Measurements from ENCODE around the gene EXO1.

Gene EXO1

DNA sequence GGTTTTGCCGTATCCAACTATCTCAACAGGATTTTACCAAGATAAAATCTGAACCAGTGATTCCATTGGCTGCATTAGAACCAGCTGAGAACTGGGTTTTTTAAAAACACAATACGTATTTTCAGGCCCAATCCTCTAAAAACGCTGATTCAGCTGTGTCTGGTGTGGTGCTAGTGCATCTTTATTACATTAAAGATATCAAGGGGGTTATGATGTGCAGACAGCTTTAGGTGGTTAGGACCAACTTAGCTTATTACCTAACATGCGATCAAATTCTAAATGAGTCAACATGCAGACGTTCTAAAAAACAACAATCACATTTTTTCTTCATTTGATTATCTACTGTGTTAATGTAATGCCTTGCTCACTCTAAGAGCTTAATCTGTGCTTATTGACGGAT is 32.0 kb upstream of the EXO1 start:
- no peaks in the 10 kb centered on the region for H3K4me1 ChIP-seq (ENCODE audit: control insufficient read depth, insufficient read depth, low read length)
- no peak overlapping the region for H3K4me3 ChIP-seq (ENCODE audit: low read depth, low read length)
- no peaks in the 10 kb centered on the region for H3K9me3 ChIP-seq (ENCODE audit: control insufficient read depth, insufficient read depth, low read depth, low read length)
- no peaks in the 10 kb centered on the region for H3K36me3 ChIP-seq (ENCODE audit: control insufficient read depth in 2 of 2, insufficient read depth in 1 of 2, low read length in 2 of 2)
- H3K27ac ChIP-seq (ENCODE audit: extremely low read depth, low read depth, low read length) = no peak overlapping the region
- TF ChIP-seq ZSCAN30 (tag by site-specific recombination; IDR thresholded peaks at IDR 0.05) = no peak
- no peak for TF ChIP-seq KLF16 (tag by site-specific recombination; IDR thresholded peaks at IDR 0.05)
- no peak for TF ChIP-seq KLF1 (tag by site-specific recombination; IDR thresholded peaks at IDR 0.05)
- TF ChIP-seq ZNF701 (tag by site-specific recombination; IDR thresholded peaks at IDR 0.05) = no peak
- no peak for TF ChIP-seq ZIC2 (tag by site-specific recombination; IDR thresholded peaks at IDR 0.05)
- no peak for TF ChIP-seq ZSCAN18 (tag by site-specific recombination; IDR thresholded peaks at IDR 0.05)
- TF ChIP-seq, protein P1, sequence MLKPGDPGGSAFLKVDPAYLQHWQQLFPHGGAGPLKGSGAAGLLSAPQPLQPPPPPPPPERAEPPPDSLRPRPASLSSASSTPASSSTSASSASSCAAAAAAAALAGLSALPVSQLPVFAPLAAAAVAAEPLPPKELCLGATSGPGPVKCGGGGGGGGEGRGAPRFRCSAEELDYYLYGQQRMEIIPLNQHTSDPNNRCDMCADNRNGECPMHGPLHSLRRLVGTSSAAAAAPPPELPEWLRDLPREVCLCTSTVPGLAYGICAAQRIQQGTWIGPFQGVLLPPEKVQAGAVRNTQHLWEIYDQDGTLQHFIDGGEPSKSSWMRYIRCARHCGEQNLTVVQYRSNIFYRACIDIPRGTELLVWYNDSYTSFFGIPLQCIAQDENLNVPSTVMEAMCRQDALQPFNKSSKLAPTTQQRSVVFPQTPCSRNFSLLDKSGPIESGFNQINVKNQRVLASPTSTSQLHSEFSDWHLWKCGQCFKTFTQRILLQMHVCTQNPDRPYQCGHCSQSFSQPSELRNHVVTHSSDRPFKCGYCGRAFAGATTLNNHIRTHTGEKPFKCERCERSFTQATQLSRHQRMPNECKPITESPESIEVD (tag by site-specific recombination; IDR thresholded peaks at IDR 0.05) = no peak
- no peak for TF ChIP-seq ZNF274 (IDR thresholded peaks at IDR 0.05; ENCODE audit: low read length)
- TF ChIP-seq ZNF274 (tag by site-specific recombination; IDR thresholded peaks at IDR 0.05; ENCODE audit: borderline replicate concordance) = no peak
- no peak for TF ChIP-seq ZNF596 (tag by site-specific recombination; IDR thresholded peaks at IDR 0.05)
- no peak for TF ChIP-seq ZNF302 (tag by site-specific recombination; IDR thresholded peaks at IDR 0.05; ENCODE audit: low read depth)
- TF ChIP-seq, protein P2, sequence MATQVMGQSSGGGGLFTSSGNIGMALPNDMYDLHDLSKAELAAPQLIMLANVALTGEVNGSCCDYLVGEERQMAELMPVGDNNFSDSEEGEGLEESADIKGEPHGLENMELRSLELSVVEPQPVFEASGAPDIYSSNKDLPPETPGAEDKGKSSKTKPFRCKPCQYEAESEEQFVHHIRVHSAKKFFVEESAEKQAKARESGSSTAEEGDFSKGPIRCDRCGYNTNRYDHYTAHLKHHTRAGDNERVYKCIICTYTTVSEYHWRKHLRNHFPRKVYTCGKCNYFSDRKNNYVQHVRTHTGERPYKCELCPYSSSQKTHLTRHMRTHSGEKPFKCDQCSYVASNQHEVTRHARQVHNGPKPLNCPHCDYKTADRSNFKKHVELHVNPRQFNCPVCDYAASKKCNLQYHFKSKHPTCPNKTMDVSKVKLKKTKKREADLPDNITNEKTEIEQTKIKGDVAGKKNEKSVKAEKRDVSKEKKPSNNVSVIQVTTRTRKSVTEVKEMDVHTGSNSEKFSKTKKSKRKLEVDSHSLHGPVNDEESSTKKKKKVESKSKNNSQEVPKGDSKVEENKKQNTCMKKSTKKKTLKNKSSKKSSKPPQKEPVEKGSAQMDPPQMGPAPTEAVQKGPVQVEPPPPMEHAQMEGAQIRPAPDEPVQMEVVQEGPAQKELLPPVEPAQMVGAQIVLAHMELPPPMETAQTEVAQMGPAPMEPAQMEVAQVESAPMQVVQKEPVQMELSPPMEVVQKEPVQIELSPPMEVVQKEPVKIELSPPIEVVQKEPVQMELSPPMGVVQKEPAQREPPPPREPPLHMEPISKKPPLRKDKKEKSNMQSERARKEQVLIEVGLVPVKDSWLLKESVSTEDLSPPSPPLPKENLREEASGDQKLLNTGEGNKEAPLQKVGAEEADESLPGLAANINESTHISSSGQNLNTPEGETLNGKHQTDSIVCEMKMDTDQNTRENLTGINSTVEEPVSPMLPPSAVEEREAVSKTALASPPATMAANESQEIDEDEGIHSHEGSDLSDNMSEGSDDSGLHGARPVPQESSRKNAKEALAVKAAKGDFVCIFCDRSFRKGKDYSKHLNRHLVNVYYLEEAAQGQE (tag by site-specific recombination; IDR thresholded peaks at IDR 0.05) = no peak
- no peak for TF ChIP-seq ZNF544 (tag by site-specific recombination; IDR thresholded peaks at IDR 0.05)
- no peak for TF ChIP-seq ZNF530 (tag by site-specific recombination; IDR thresholded peaks at IDR 0.05; ENCODE audit: low read depth)
- TF ChIP-seq ZNF501 (tag by site-specific recombination; IDR thresholded peaks at IDR 0.05) = no peak
- TF ChIP-seq ZBTB21 (tag by site-specific recombination; IDR thresholded peaks at IDR 0.05) = no peak
- TF ChIP-seq, protein P3, sequence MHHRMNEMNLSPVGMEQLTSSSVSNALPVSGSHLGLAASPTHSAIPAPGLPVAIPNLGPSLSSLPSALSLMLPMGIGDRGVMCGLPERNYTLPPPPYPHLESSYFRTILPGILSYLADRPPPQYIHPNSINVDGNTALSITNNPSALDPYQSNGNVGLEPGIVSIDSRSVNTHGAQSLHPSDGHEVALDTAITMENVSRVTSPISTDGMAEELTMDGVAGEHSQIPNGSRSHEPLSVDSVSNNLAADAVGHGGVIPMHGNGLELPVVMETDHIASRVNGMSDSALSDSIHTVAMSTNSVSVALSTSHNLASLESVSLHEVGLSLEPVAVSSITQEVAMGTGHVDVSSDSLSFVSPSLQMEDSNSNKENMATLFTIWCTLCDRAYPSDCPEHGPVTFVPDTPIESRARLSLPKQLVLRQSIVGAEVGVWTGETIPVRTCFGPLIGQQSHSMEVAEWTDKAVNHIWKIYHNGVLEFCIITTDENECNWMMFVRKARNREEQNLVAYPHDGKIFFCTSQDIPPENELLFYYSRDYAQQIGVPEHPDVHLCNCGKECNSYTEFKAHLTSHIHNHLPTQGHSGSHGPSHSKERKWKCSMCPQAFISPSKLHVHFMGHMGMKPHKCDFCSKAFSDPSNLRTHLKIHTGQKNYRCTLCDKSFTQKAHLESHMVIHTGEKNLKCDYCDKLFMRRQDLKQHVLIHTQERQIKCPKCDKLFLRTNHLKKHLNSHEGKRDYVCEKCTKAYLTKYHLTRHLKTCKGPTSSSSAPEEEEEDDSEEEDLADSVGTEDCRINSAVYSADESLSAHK (tag by site-specific recombination; IDR thresholded peaks at IDR 0.05) = no peak
- no peak for TF ChIP-seq REPIN1 (tag by site-specific recombination; IDR thresholded peaks at IDR 0.05; ENCODE audit: low read depth)
- ChIA-PET POLR2A (interaction anchor here (0.5 kb wide), 1 partner anchor 73 kb away, joined by 3 read pairs; no protein-coding TSS in a partner anchor), CTCF (interaction anchor here (1.2 kb wide), 2 partner anchors 10 to 19 kb away, joined by 3 to 4 read pairs; no protein-coding TSS in a partner anchor)

Data from HEK293 (cell line).